HepG2 (cell line): ENCODE measurements around the gene SAMD14. TPM values are rescaled to one million over a fixed set of nuclear protein-coding genes. Genes with fewer than 3 reads are reported as not detected.

Experiments used
- ARHGAP35 ChIP-seq: sonication (generic); formaldehyde crosslinking; IDR thresholded peaks from 2 replicates; pipeline ENCODE4 v1.9.0; 2022; ENCODE audit warnings: mild to moderate bottlenecking, inconsistent platforms, moderate library complexity, missing genetic modification reagents, borderline replicate concordance
- NFE2L2 ChIP-seq: fragments of 150-350 bp; IDR thresholded peaks from 2 replicates; pipeline ENCODE4 v1.6.1; 2014; ENCODE audit warnings: low read length
- POLR2AphosphoS5 ChIP-seq: IDR thresholded peaks from 2 replicates; pipeline ENCODE4 v1.6.1; 2012; ENCODE audit warnings: low read depth, low read length
- PRDM10 ChIP-seq: sonication (generic); formaldehyde crosslinking; IDR thresholded peaks from 2 replicates; pipeline ENCODE4 v1.4.0; 2020; ENCODE audit warnings: low read depth, missing genetic modification reagents
- RNF2 ChIP-seq: fragments of 450-650 bp; conservative IDR thresholded peaks from 2 replicates; pipeline ENCODE4 v1.6.1; 2016; ENCODE audit warnings: low read depth
- ZIK1 ChIP-seq: sonication (generic); formaldehyde crosslinking; IDR thresholded peaks from 2 replicates; pipeline ENCODE4 v1.5.0; 2020; ENCODE audit warnings: mild to moderate bottlenecking, low read depth, missing genetic modification reagents, borderline replicate concordance
- ZNF24 ChIP-seq: fragments of 450-650 bp; IDR thresholded peaks from 2 replicates; pipeline ENCODE4 v1.6.1; 2017; ENCODE audit warnings: antibody characterized with exemption, mild to moderate bottlenecking
- ZNF264 ChIP-seq: sonication (generic); formaldehyde crosslinking; IDR thresholded peaks from 2 replicates; pipeline ENCODE4 v1.4.0; 2020; ENCODE audit warnings: missing genetic modification reagents
- ZNF468 ChIP-seq: sonication (generic); formaldehyde crosslinking; IDR thresholded peaks from 2 replicates; pipeline ENCODE4 v1.8.0; 2022; ENCODE audit warnings: mild to moderate bottlenecking, moderate library complexity, missing genetic modification reagents
- ZNF703 ChIP-seq: sonication (generic); formaldehyde crosslinking; IDR thresholded peaks from 2 replicates; pipeline ENCODE4 v1.5.1; 2020; ENCODE audit warnings: missing genetic modification reagents, mild to moderate bottlenecking, moderate library complexity, borderline replicate concordance
- ZNF749 ChIP-seq: sonication (generic); formaldehyde crosslinking; IDR thresholded peaks from 2 replicates; pipeline ENCODE4 v1.8.0; 2022; ENCODE audit warnings: mild to moderate bottlenecking, missing genetic modification reagents, moderate library complexity, borderline replicate concordance
- ZNF790 ChIP-seq: sonication (generic); formaldehyde crosslinking; IDR thresholded peaks from 2 replicates; pipeline ENCODE4 v1.8.0; 2022; ENCODE audit warnings: missing genetic modification reagents, mild to moderate bottlenecking, borderline replicate concordance
- ZSCAN12 ChIP-seq: sonication (generic); formaldehyde crosslinking; IDR thresholded peaks from 2 replicates; pipeline ENCODE4 v1.9.0; 2021; ENCODE audit warnings: mild to moderate bottlenecking, missing genetic modification reagents
- polyA plus RNA-seq, 8 experiments: library from polyadenylated mRNA; depleted of rRNA in 3 of 8; stranded (reverse) in 7 of 8; unstranded in 1 of 8; fragments of >200 nt; fragmentation: Illumina TruSeq in 4 of 8; extraction: Trizol in 4 of 8; gene quantifications; 2 replicates each; pipeline versions ENCODE4 v1.2.1 to v1.2.3, GENCODE V29; 2011 to 2016; ENCODE audit warnings: low read depth in 4 of 8, missing spikeins in 1 of 8, mixed read lengths in 1 of 8; ENCODE audit not compliant: insufficient read depth in 1 of 8
- total RNA-seq, 5 experiments: library from RNA; depleted of rRNA; stranded (reverse); fragments of >200 nt; fragmentation: Illumina TruSeq; extraction: Trizol; gene quantifications; 2 replicates each; pipeline ENCODE4 v1.2.3, GENCODE V29; 2016; ENCODE audit warnings: low read depth in 1 of 5
- TF ChIP-seq, protein P1 (sequence below): sonication (generic); formaldehyde crosslinking; IDR thresholded peaks from 2 replicates; pipeline ENCODE4 v1.5.0; 2020; ENCODE audit warnings: missing genetic modification reagents
- TF ChIP-seq, protein P2 (sequence below): sonication (generic); formaldehyde crosslinking; IDR thresholded peaks from 2 replicates; pipeline ENCODE4 v1.8.1; 2022; ENCODE audit warnings: mild to moderate bottlenecking, missing genetic modification reagents
- TF ChIP-seq, protein P3 (sequence below): IDR thresholded peaks from 2 replicates; pipeline ENCODE4 v1.6.1; 2016; ENCODE audit warnings: mild to moderate bottlenecking
- TF ChIP-seq, protein P4 (sequence below): sonication (generic); formaldehyde crosslinking; IDR thresholded peaks from 2 replicates; pipeline ENCODE4; 2020; ENCODE audit warnings: missing genetic modification reagents, mild to moderate bottlenecking, borderline replicate concordance

Gene SAMD14
- total and polyA plus RNA-seq, 2 of the 13 experiments (the other 11 are each of a cell fraction or from before 2014, with no cell fraction given), result 0.07 to 0.22 TPM

- TF ChIP-seq PRDM10 (CRISPR knock-in tag), result peak; percentile 97
- TF ChIP-seq POLR2AphosphoS5, result peak; percentile 56
- peak; percentile 80; the same call in 1 of the 2 replicates for TF ChIP-seq RNF2
- TF ChIP-seq, protein P1, sequence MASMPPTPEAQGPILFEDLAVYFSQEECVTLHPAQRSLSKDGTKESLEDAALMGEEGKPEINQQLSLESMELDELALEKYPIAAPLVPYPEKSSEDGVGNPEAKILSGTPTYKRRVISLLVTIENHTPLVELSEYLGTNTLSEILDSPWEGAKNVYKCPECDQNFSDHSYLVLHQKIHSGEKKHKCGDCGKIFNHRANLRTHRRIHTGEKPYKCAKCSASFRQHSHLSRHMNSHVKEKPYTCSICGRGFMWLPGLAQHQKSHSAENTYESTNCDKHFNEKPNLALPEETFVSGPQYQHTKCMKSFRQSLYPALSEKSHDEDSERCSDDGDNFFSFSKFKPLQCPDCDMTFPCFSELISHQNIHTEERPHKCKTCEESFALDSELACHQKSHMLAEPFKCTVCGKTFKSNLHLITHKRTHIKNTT (CRISPR knock-in tag), result no peak
- peak; percentile 54; the same call in 1 of the 2 replicates for TF ChIP-seq ZNF468 (CRISPR knock-in tag)
- TF ChIP-seq ZNF24, result no peak
- TF ChIP-seq, protein P2, sequence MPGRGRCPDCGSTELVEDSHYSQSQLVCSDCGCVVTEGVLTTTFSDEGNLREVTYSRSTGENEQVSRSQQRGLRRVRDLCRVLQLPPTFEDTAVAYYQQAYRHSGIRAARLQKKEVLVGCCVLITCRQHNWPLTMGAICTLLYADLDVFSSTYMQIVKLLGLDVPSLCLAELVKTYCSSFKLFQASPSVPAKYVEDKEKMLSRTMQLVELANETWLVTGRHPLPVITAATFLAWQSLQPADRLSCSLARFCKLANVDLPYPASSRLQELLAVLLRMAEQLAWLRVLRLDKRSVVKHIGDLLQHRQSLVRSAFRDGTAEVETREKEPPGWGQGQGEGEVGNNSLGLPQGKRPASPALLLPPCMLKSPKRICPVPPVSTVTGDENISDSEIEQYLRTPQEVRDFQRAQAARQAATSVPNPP (CRISPR knock-in tag), result no peak
- 0 out of 2 replicates have a peak, but pooled peaks have one; percentile 39 for TF ChIP-seq ZNF703 (CRISPR knock-in tag)
- peak; percentile 21; the same call in 1 of the 2 replicates for TF ChIP-seq ZNF264 (CRISPR knock-in tag)
- TF ChIP-seq, protein P3, sequence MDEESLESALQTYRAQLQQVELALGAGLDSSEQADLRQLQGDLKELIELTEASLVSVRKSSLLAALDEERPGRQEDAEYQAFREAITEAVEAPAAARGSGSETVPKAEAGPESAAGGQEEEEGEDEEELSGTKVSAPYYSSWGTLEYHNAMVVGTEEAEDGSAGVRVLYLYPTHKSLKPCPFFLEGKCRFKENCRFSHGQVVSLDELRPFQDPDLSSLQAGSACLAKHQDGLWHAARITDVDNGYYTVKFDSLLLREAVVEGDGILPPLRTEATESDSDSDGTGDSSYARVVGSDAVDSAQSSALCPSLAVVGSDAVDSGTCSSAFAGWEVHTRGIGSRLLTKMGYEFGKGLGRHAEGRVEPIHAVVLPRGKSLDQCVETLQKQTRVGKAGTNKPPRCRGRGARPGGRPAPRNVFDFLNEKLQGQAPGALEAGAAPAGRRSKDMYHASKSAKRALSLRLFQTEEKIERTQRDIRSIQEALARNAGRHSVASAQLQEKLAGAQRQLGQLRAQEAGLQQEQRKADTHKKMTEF (CRISPR knock-in tag), result peak; percentile 93
- 0 out of 2 replicates have a peak, but pooled peaks have one; percentile 36 for TF ChIP-seq ZNF790
- no peak for TF ChIP-seq ARHGAP35
- 0 out of 2 replicates have a peak, but pooled peaks have one; percentile 60 for TF ChIP-seq ZSCAN12
- TF ChIP-seq NFE2L2, result no peak
- peak; percentile 70; the same call in 1 of the 2 replicates for TF ChIP-seq ZNF749
- TF ChIP-seq, protein P4, sequence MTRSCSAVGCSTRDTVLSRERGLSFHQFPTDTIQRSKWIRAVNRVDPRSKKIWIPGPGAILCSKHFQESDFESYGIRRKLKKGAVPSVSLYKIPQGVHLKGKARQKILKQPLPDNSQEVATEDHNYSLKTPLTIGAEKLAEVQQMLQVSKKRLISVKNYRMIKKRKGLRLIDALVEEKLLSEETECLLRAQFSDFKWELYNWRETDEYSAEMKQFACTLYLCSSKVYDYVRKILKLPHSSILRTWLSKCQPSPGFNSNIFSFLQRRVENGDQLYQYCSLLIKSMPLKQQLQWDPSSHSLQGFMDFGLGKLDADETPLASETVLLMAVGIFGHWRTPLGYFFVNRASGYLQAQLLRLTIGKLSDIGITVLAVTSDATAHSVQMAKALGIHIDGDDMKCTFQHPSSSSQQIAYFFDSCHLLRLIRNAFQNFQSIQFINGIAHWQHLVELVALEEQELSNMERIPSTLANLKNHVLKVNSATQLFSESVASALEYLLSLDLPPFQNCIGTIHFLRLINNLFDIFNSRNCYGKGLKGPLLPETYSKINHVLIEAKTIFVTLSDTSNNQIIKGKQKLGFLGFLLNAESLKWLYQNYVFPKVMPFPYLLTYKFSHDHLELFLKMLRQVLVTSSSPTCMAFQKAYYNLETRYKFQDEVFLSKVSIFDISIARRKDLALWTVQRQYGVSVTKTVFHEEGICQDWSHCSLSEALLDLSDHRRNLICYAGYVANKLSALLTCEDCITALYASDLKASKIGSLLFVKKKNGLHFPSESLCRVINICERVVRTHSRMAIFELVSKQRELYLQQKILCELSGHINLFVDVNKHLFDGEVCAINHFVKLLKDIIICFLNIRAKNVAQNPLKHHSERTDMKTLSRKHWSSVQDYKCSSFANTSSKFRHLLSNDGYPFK (CRISPR knock-in tag), result peak; percentile 69; the same call in 1 of the 2 replicates
- TF ChIP-seq ZIK1 (CRISPR knock-in tag), result no peak
Observed at GRCh38 chr17:50094753-50095619, 35.0 kb downstream of the SAMD14 start, which contains the start of gene PDK2 (continued).
